OCI-LY3 (cell line): ENCODE data around the gene NRP1.

Experiments used
- EZH2phosphoT487 ChIP-seq: fragments of 200-600 bp; shearing (Covaris generic); IDR thresholded peaks from 2 replicates; pipeline ENCODE4 v1.6.1; 2018; ENCODE audit warnings: antibody characterized with exemption, mixed run types, low read depth
- TF ChIP-seq, protein P1 (sequence below): fragments of 200-600, 300-600 bp; sonication (generic); IDR thresholded peaks from 2 replicates; pipeline ENCODE4 v1.5.1; 2014; ENCODE audit warnings: antibody characterized with exemption, low read length, low read depth

DNA sequence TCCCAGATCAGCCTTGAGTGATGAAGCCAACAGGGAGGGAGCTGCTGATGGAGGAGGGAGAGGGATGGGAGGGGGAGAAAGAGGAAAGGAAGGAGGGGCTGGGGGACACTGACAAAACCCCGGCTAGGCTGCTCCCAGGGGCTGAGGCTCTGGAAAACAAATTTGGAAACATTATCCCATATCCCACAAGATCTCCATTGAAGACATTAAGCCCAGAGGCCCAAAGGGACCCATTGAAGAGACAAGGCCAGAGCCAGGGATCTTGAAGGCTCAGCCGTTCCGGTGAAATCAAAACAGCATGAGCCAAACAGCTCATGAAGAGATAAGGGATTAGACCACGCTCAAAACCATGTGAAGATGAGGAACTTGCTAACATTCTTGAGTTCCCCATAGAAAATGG is 192.2 kb downstream of the NRP1 start:
- TF ChIP-seq, protein P1, sequence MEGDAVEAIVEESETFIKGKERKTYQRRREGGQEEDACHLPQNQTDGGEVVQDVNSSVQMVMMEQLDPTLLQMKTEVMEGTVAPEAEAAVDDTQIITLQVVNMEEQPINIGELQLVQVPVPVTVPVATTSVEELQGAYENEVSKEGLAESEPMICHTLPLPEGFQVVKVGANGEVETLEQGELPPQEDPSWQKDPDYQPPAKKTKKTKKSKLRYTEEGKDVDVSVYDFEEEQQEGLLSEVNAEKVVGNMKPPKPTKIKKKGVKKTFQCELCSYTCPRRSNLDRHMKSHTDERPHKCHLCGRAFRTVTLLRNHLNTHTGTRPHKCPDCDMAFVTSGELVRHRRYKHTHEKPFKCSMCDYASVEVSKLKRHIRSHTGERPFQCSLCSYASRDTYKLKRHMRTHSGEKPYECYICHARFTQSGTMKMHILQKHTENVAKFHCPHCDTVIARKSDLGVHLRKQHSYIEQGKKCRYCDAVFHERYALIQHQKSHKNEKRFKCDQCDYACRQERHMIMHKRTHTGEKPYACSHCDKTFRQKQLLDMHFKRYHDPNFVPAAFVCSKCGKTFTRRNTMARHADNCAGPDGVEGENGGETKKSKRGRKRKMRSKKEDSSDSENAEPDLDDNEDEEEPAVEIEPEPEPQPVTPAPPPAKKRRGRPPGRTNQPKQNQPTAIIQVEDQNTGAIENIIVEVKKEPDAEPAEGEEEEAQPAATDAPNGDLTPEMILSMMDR: no peak
- TF ChIP-seq EZH2phosphoT487: no peak
